ENCODE measurements around the gene SESN1.

The SESN1 gene

GRCh38 chr6:108955329-108955949, 139.2 kb downstream of the SESN1 start:
- no peaks in the 10 kb centered on the region for H3K79me2 ChIP-seq (ENCODE audit: low read length)
- H3F3A ChIP-seq (ENCODE audit: insufficient read depth, low read length) = peaks cover 24% of the 10 kb centered on the region
- peaks cover 55% of the 10 kb centered on the region for H3K4me1 ChIP-seq (ENCODE audit: low read length)
- H3K9me2 ChIP-seq (replicated peaks; ENCODE audit: insufficient read depth, low read length) = no peaks in the 10 kb centered on the region
- H3K4me2 ChIP-seq (ENCODE audit: low read depth, low read length) = peak overlapping the region; percentile 40
- H4K20me1 ChIP-seq (ENCODE audit: insufficient read depth, low read length) = no peaks in the 10 kb centered on the region
- no peaks in the 10 kb centered on the region for H3K36me3 ChIP-seq (replicated peaks; ENCODE audit: insufficient read depth, low read length)
- no peaks in the 10 kb centered on the region for H3K27me3 ChIP-seq (replicated peaks; ENCODE audit: insufficient read depth, low read length)
- H2AFZ ChIP-seq (ENCODE audit: low read length) = peak overlapping the region; percentile 47; the same call in 1 of the 2 replicates
- peak; percentile 78 for DNase-seq
- no peaks in the 10 kb centered on the region for H3K9me3 ChIP-seq (replicated peaks; ENCODE audit: insufficient read depth, low read length)
- H3K4me3 ChIP-seq (ENCODE audit: low read length) = no peak overlapping the region
- peak overlapping the region; percentile 50 for H3K9ac ChIP-seq (ENCODE audit: low read length)
- TF ChIP-seq CTCF (IDR thresholded peaks at IDR 0.05; ENCODE audit: low read length) = no peak
- no peak for TF ChIP-seq EZH2 (optimal IDR thresholded peaks at IDR 0.05; ENCODE audit: low read depth, low read length)
- no peak for TF ChIP-seq EZH2phosphoT487 (IDR thresholded peaks at IDR 0.05; ENCODE audit: low read length)
- H3K27ac ChIP-seq (ENCODE audit: low read length) = peak overlapping the region; percentile 89

- no peaks in the 10 kb centered on the region for H3K27me3 ChIP-seq (replicated peaks; ENCODE audit: insufficient read depth, low read length)
- no peaks in the 10 kb centered on the region for H3K9me3 ChIP-seq (replicated peaks; ENCODE audit: insufficient read depth, low read length)
- no peaks in the 10 kb centered on the region for H3K79me2 ChIP-seq (ENCODE audit: low read length)
- H3K9me2 ChIP-seq (replicated peaks; ENCODE audit: insufficient read depth, low read length) = no peaks in the 10 kb centered on the region
- H3K4me3 ChIP-seq (ENCODE audit: low read length) = no peak overlapping the region
- peaks cover 41% of the 10 kb centered on the region for H3K4me1 ChIP-seq (ENCODE audit: low read length)
- DNase-seq = no peak
- no peak overlapping the region for H3K9ac ChIP-seq (ENCODE audit: low read length)
- no peak overlapping the region for H3K4me2 ChIP-seq (ENCODE audit: low read depth, low read length)
- no peak overlapping the region for H2AFZ ChIP-seq (ENCODE audit: low read length)
- TF ChIP-seq EZH2phosphoT487 (IDR thresholded peaks at IDR 0.05; ENCODE audit: low read length) (no peak), CTCF (IDR thresholded peaks at IDR 0.05; ENCODE audit: low read length) (no peak), EZH2 (optimal IDR thresholded peaks at IDR 0.05; ENCODE audit: low read depth, low read length) (no peak)
- no peaks in the 10 kb centered on the region for H4K20me1 ChIP-seq (ENCODE audit: insufficient read depth, low read length)
- no peaks in the 10 kb centered on the region for H3K36me3 ChIP-seq (replicated peaks; ENCODE audit: insufficient read depth, low read length)
- H3F3A ChIP-seq (ENCODE audit: insufficient read depth, low read length) = peaks cover 18% of the 10 kb centered on the region
- H3K27ac ChIP-seq (ENCODE audit: low read length) = no peak overlapping the region
These were observed 141.0 kb downstream of the SESN1 start for GRCh38 chr6:108953681-108954080.

- Histone ChIP-seq H3K36me3 (replicated peaks; ENCODE audit: insufficient read depth, low read length) (no peaks in the 10 kb centered on the region), H3K27ac (ENCODE audit: low read length) (no peak overlapping the region), H3K9ac (ENCODE audit: low read length) (no peak overlapping the region), H3K9me2 (replicated peaks; ENCODE audit: insufficient read depth, low read length) (no peaks in the 10 kb centered on the region), H3F3A (ENCODE audit: insufficient read depth, low read length) (peaks cover 18% of the 10 kb centered on the region), H3K27me3 (replicated peaks; ENCODE audit: insufficient read depth, low read length) (no peaks in the 10 kb centered on the region), H2AFZ (ENCODE audit: low read length) (no peak overlapping the region), H3K4me1 (ENCODE audit: low read length) (peaks cover 33% of the 10 kb centered on the region), H3K4me3 (ENCODE audit: low read length) (no peak overlapping the region), H3K4me2 (ENCODE audit: low read depth, low read length) (no peak overlapping the region), H3K9me3 (replicated peaks; ENCODE audit: insufficient read depth, low read length) (no peaks in the 10 kb centered on the region), H3K79me2 (ENCODE audit: low read length) (no peaks in the 10 kb centered on the region), H4K20me1 (ENCODE audit: insufficient read depth, low read length) (no peaks in the 10 kb centered on the region)
- TF ChIP-seq CTCF (IDR thresholded peaks at IDR 0.05; ENCODE audit: low read length) (no peak), EZH2phosphoT487 (IDR thresholded peaks at IDR 0.05; ENCODE audit: low read length) (no peak), EZH2 (optimal IDR thresholded peaks at IDR 0.05; ENCODE audit: low read depth, low read length) (no peak)
- DNase-seq = no peak
These were observed 141.7 kb downstream of the SESN1 start for GRCh38 chr6:108952776-108953486.
